Fibroblast of skin of back (primary cell): ENCODE measurements around the gene GSC2. TPM values are rescaled to one million over a fixed set of nuclear protein-coding genes. Genes with fewer than 3 reads are reported as not detected.

Experiments used
- DNase-seq: peaks from one replicate; pipeline ENCODE4 v3.0.0-alpha.2; 2013
- polyA plus RNA-seq, 2 experiments: library from polyadenylated mRNA; unstranded; fragments of 120-200 nt; gene quantifications; one replicate each; pipeline ENCODE4 v1.2.1, GENCODE V29; 2013; ENCODE audit not compliant: insufficient read length in 2 of 2

Gene GSC2
- polyA plus RNA-seq (2013, experiment 1 of 2; ENCODE audit: insufficient read length), result not detected
- polyA plus RNA-seq (2013, experiment 2 of 2; ENCODE audit: insufficient read length), result not detected

- no peak for DNase-seq
Measured at GRCh38 chr22:19149991-19150390, at the start of gene GSC2. Gene GSC2, minus strand, starts transcription at chr22:19150292. Its CDS starts 9 bp downstream, at chr22:19150283.

GRCh38 chr22:19199479-19199878, 49.4 kb upstream of the GSC2 start:
- DNase-seq, result no peak

- no peak for DNase-seq
Measured at GRCh38 chr22:19197997-19198865, 48.1 kb upstream of the GSC2 start.

GRCh38 chr22:19196841-19197612, 46.9 kb upstream of the GSC2 start:
- DNase-seq, result no peak

GRCh38 chr22:19195796-19196731, 46.0 kb upstream of the GSC2 start:
- DNase-seq, result no peak

- DNase-seq, result no peak
Measured at GRCh38 chr22:19194766-19195536, 44.9 kb upstream of the GSC2 start.

GRCh38 chr22:19193879-19194278, 43.8 kb upstream of the GSC2 start:
- DNase-seq, result no peak

GRCh38 chr22:19187716-19188563, 37.8 kb upstream of the GSC2 start:
- DNase-seq, result no peak

- no peak for DNase-seq
Measured at GRCh38 chr22:19184276-19184997, 34.3 kb upstream of the GSC2 start.

- no peak for DNase-seq
Measured at GRCh38 chr22:19183216-19183615, 33.1 kb upstream of the GSC2 start.

GRCh38 chr22:19182472-19183157, 32.5 kb upstream of the GSC2 start:
- no peak for DNase-seq

- DNase-seq, result peak; percentile 45
Measured at GRCh38 chr22:19181786-19182471, 31.8 kb upstream of the GSC2 start.

- DNase-seq, result no peak
Measured at GRCh38 chr22:19180740-19181410, 30.8 kb upstream of the GSC2 start.

- no peak for DNase-seq
Measured at GRCh38 chr22:19180234-19180633, 30.1 kb upstream of the GSC2 start.

GRCh38 chr22:19179497-19180048, 29.5 kb upstream of the GSC2 start:
- peak; percentile 77 for DNase-seq

GRCh38 chr22:19178657-19179496, 28.8 kb upstream of the GSC2 start, which contains the start of gene SLC25A1:
Gene SLC25A1, minus strand, starts transcription at chr22:19178736. Its CDS starts 63 bp downstream, at chr22:19178673.
- DNase-seq, result peak; percentile 85
